ENCODE measurements around the gene XXYLT1. TPM values are rescaled to one million over a fixed set of nuclear protein-coding genes. Genes with fewer than 3 reads are reported as not detected.

XXYLT1 gene
- polyA plus RNA-seq, 1 donor (not counting 4 experiments of a cell fraction or from before 2014, with no cell fraction given): 11.1 TPM

DNA sequence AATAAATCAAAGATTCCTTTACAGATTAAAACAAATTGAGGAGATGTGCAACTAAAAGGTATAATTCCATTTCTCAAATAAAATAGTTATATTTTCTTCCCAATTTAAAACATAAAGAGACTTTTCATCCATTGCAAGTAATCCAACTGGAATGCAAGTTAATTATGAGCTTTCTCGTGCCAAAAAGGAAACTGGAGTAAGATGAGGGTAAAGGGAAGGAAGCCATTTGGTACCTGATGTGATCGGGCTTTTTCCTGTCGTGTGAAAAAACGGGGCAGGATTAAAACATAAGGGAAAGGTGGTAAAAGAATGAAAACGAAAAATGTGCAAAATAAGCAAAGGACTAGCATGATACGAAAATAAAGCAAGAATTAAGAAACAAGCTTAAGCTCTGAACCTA lies 41.8 kb upstream of the XXYLT1 start:
- Histone ChIP-seq H3K4me1 (ENCODE audit: control insufficient read depth, extremely low read depth, insufficient read depth, low read length) (no peaks in the 10 kb centered on the region), H3K27ac (ENCODE audit: control insufficient read depth, insufficient read depth, low read length) (no peak overlapping the region), H3K79me2 (ENCODE audit: control insufficient read depth, insufficient read depth, low read length) (no peaks in the 10 kb centered on the region), H3K4me2 (ENCODE audit: control insufficient read depth, extremely low read depth, insufficient read depth, low read depth, low read length) (no peak overlapping the region), H3K4me3 (ENCODE audit: control insufficient read depth in 2 of 3, extremely low read depth in 1 of 3, insufficient read depth in 2 of 3, low read depth in 1 of 3, low read length in 3 of 3) (no peak overlapping the region), H3K9me1 (ENCODE audit: control insufficient read depth, extremely low read depth, insufficient read depth, low read length) (no peaks in the 10 kb centered on the region), H2AFZ (ENCODE audit: control insufficient read depth, low read length) (no peak overlapping the region), H4K20me1 (ENCODE audit: control insufficient read depth, extremely low read depth, insufficient read depth, low read length) (no peaks in the 10 kb centered on the region), H3K9me3 (ENCODE audit: control insufficient read depth, low read depth, low read length) (no peaks in the 10 kb centered on the region), H3K9ac (ENCODE audit: control insufficient read depth, extremely low read depth, insufficient read depth, low read length) (no peak overlapping the region), H3K27me3 (ENCODE audit: control insufficient read depth, extremely low read depth, insufficient read depth, low read length) (no peaks in the 10 kb centered on the region), H3K36me3 (ENCODE audit: control insufficient read depth in 2 of 2, extremely low read depth in 1 of 2, insufficient read depth in 2 of 2, low read length in 2 of 2) (no peaks in the 10 kb centered on the region)
- TF ChIP-seq, protein P1, sequence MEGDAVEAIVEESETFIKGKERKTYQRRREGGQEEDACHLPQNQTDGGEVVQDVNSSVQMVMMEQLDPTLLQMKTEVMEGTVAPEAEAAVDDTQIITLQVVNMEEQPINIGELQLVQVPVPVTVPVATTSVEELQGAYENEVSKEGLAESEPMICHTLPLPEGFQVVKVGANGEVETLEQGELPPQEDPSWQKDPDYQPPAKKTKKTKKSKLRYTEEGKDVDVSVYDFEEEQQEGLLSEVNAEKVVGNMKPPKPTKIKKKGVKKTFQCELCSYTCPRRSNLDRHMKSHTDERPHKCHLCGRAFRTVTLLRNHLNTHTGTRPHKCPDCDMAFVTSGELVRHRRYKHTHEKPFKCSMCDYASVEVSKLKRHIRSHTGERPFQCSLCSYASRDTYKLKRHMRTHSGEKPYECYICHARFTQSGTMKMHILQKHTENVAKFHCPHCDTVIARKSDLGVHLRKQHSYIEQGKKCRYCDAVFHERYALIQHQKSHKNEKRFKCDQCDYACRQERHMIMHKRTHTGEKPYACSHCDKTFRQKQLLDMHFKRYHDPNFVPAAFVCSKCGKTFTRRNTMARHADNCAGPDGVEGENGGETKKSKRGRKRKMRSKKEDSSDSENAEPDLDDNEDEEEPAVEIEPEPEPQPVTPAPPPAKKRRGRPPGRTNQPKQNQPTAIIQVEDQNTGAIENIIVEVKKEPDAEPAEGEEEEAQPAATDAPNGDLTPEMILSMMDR (optimal IDR thresholded peaks at IDR 0.05 in 1 of 3, IDR thresholded peaks at IDR 0.05 in 1 of 3, conservative IDR thresholded peaks at IDR 0.05 in 1 of 3; ENCODE audit: extremely low read depth in 1 of 3, insufficient read depth in 2 of 3, low read length in 3 of 3): no peak
- TF ChIP-seq EZH2 (IDR thresholded peaks at IDR 0.05; ENCODE audit: low read length): no peak
- no peak for DNase-seq (ENCODE audit: low read depth, low spot score)
- dilution Hi-C loops (cut with MboI; ENCODE audit: extremely low pct_ligation_motif_present, low sequenced_read_pairs): no loop called here
- no peak for FAIRE-seq

DNA sequence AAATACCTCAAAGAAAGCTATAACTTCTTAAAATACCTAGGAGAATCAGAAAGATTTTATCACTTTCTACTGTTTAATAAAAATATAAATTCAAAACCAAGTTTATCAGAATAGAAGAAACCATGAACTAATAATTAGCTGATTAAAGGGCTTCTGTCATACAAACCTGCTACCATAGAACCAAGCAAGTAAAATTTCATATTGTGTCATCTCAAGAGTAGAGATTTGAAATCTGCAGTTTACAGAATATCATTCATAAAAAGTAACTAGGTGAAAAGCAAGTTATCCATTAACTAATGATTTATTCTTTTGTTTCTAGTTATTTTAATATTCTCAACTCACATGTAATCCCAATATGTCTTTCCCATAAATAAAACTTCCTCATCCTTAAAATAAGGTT lies 36.8 kb upstream of the XXYLT1 start:
- H3K9me3 ChIP-seq (ENCODE audit: control insufficient read depth, low read depth, low read length): no peaks in the 10 kb centered on the region
- H3K9me1 ChIP-seq (ENCODE audit: control insufficient read depth, extremely low read depth, insufficient read depth, low read length): no peaks in the 10 kb centered on the region
- no peak overlapping the region for H3K27ac ChIP-seq (ENCODE audit: control insufficient read depth, insufficient read depth, low read length)
- no peak overlapping the region for H3K4me3 ChIP-seq (ENCODE audit: control insufficient read depth in 2 of 3, extremely low read depth in 1 of 3, insufficient read depth in 2 of 3, low read depth in 1 of 3, low read length in 3 of 3)
- FAIRE-seq: no peak
- H3K9ac ChIP-seq (ENCODE audit: control insufficient read depth, extremely low read depth, insufficient read depth, low read length): no peak overlapping the region
- H2AFZ ChIP-seq (ENCODE audit: control insufficient read depth, low read length): no peak overlapping the region
- no peak for DNase-seq (ENCODE audit: low read depth, low spot score)
- H4K20me1 ChIP-seq (ENCODE audit: control insufficient read depth, extremely low read depth, insufficient read depth, low read length): no peaks in the 10 kb centered on the region
- no peak overlapping the region for H3K4me2 ChIP-seq (ENCODE audit: control insufficient read depth, extremely low read depth, insufficient read depth, low read depth, low read length)
- TF ChIP-seq EZH2 (IDR thresholded peaks at IDR 0.05; ENCODE audit: low read length): no peak
- TF ChIP-seq, protein P1 (optimal IDR thresholded peaks at IDR 0.05 in 1 of 3, IDR thresholded peaks at IDR 0.05 in 1 of 3, conservative IDR thresholded peaks at IDR 0.05 in 1 of 3; ENCODE audit: extremely low read depth in 1 of 3, insufficient read depth in 2 of 3, low read length in 3 of 3): no peak
- peaks cover 0 to 2% of the 10 kb centered on the region in 2 experiments for H3K36me3 ChIP-seq (ENCODE audit: control insufficient read depth in 2 of 2, extremely low read depth in 1 of 2, insufficient read depth in 2 of 2, low read length in 2 of 2)
- no peaks in the 10 kb centered on the region for H3K4me1 ChIP-seq (ENCODE audit: control insufficient read depth, extremely low read depth, insufficient read depth, low read length)
- H3K27me3 ChIP-seq (ENCODE audit: control insufficient read depth, extremely low read depth, insufficient read depth, low read length): no peaks in the 10 kb centered on the region
- H3K79me2 ChIP-seq (ENCODE audit: control insufficient read depth, insufficient read depth, low read length): no peaks in the 10 kb centered on the region
- dilution Hi-C loops (cut with MboI; ENCODE audit: extremely low pct_ligation_motif_present, low sequenced_read_pairs): no loop called here
